Activated CD8-positive, alpha-beta memory T cell treated with anti-CD3 and anti-CD28 coated beads, Interleukin-2, amount 50 U/mL, for 1 hour (primary cell): ENCODE data around the gene PCYT1A.

Source experiments
- DNase-seq: peaks from one replicate; pipeline ENCODE4 v3.0.0-alpha.2; 2020; ENCODE audit errors: extremely low read depth

Gene PCYT1A

GRCh38 chr3:196236223-196236622, 51.3 kb downstream of the PCYT1A start:
- no peak for DNase-seq

GRCh38 chr3:196235452-196236122, 51.9 kb downstream of the PCYT1A start:
- no peak for DNase-seq

GRCh38 chr3:196232882-196233251, 54.7 kb downstream of the PCYT1A start:
- DNase-seq, result no peak

- no peak for DNase-seq
Measured at GRCh38 chr3:196232154-196232881, 55.2 kb downstream of the PCYT1A start.

- DNase-seq, result no peak
Measured at GRCh38 chr3:196227629-196228493, 59.7 kb downstream of the PCYT1A start.

GRCh38 chr3:196227121-196227561, 60.4 kb downstream of the PCYT1A start:
- no peak for DNase-seq

GRCh38 chr3:196225763-196226364, 61.7 kb downstream of the PCYT1A start:
- no peak for DNase-seq

GRCh38 chr3:196225086-196225485, 62.4 kb downstream of the PCYT1A start:
- DNase-seq, result no peak

- no peak for DNase-seq
Measured at GRCh38 chr3:196222876-196223595, 64.5 kb downstream of the PCYT1A start.

GRCh38 chr3:196220991-196221390, 66.5 kb downstream of the PCYT1A start:
- DNase-seq, result no peak

GRCh38 chr3:196220587-196220986, 66.9 kb downstream of the PCYT1A start:
- no peak for DNase-seq

GRCh38 chr3:196219970-196220311, 67.6 kb downstream of the PCYT1A start:
- DNase-seq, result no peak

GRCh38 chr3:196219194-196219969, 68.1 kb downstream of the PCYT1A start:
- peak; percentile 56 for DNase-seq

- DNase-seq, result no peak
Measured at GRCh38 chr3:196218155-196218712, 69.3 kb downstream of the PCYT1A start.

GRCh38 chr3:196217307-196218154, 70.0 kb downstream of the PCYT1A start:
- no peak for DNase-seq

GRCh38 chr3:196216681-196217211, 70.8 kb downstream of the PCYT1A start:
- no peak for DNase-seq

- no peak for DNase-seq
Measured at GRCh38 chr3:196216089-196216564, 71.4 kb downstream of the PCYT1A start, which contains the start of gene SLC51A. Gene SLC51A, plus strand, starts transcription at chr3:196216534. Its CDS starts 179 bp downstream, at chr3:196216713.

GRCh38 chr3:196215493-196216020, 72.0 kb downstream of the PCYT1A start:
- no peak for DNase-seq
